Measurements from ENCODE around the gene CEACAM1.

GRCh38 chr19:42505066-42505465 is 23.2 kb downstream of the CEACAM1 start:
- TF ChIP-seq GATA1 (IDR thresholded peaks at IDR 0.05; ENCODE audit: low read depth, low read length) (no peak), POLR2A (IDR thresholded peaks at IDR 0.05; ENCODE audit: low read length) (no peak)
